HuH-7 (cell line): ENCODE measurements around the gene PNLDC1.
A peak's percentile ranks its signal among the peaks of the same experiment; 100 is the strongest.
"Not testable (repeated sequence)": the region's sequence is repeated elsewhere in the genome, so short reads cannot be mapped to it uniquely, and the experiment has no call there.

Experiments
- DNase-seq: peaks from one replicate; pipeline ENCODE4 v3.0.0; 2011; ENCODE audit warnings: low spot score

The PNLDC1 gene

GRCh38 chr6:159819932-159820640 is 20.0 kb downstream of the PNLDC1 start:
- no peak for DNase-seq

DNA sequence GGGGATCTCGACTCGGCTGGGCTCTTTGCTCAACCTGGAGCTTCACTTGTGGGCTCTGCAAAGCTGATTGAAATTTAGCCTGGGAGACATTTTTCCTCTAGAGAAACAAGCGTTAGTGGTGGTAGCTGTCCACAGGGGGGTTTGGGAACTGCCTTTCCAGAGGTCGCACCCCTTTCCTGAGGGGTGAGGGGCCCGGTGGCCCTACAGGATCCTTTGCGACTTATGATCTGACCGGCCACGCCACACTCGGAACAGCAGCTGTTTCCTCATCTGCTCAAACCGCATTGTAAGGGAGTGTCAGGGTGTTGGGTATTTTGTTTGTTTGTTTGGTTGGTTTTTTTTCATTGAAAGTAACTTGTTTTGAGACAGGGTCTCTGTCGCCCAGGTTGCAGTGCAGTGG is 21.0 kb downstream of the PNLDC1 start:
- DNase-seq = no peak

DNA sequence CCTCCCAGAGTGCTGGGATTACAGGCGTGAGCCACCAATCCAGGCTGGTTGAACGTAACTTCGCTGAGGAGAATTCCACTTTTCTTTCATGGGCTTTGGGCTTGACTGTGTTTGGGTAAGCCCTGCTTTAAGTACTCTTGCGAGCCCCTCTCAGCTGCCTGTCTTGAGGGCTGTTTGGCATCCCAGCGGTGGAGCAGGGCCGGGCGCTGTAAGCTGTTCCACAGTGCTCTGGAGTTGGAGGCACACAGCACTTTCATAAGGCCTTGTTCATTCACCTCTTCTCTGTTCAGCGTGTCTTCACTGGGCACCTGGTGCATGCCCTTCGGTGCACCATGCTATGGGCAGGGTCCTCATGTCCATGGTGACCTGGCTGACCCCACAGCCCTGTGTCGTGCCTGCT is 21.6 kb downstream of the PNLDC1 start:
- DNase-seq = no peak

- no peak for DNase-seq
Measured at GRCh38 chr6:159823953-159824352, 23.9 kb downstream of the PNLDC1 start.

- not testable (repeated sequence) for DNase-seq
Measured at GRCh38 chr6:159824690-159825089, 24.6 kb downstream of the PNLDC1 start.

- no peak for DNase-seq
Measured at GRCh38 chr6:159826004-159826403, 25.9 kb downstream of the PNLDC1 start.

GRCh38 chr6:159826968-159827647 is 27.0 kb downstream of the PNLDC1 start:
- DNase-seq = no peak

GRCh38 chr6:159828074-159828473 is 28.0 kb downstream of the PNLDC1 start:
- DNase-seq = no peak

DNA sequence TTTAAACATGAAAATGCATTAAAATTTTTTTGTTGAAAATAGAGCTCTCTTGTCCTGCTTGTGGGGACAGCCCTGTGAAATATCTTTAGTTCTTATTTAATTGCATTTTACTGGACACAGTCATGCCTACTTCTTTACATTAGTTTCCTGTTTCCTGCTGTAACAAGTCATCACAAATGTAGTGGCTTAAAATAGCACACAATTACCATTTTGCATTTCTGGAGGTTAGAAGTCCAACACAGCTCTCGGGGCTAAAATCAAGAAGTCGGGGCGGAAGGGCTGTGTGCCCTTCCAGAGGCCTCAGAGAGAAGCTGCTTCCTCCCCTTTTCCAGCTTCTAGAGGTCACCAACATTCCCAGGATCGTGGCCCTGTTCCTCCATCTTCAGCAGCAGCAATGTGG is 29.4 kb downstream of the PNLDC1 start:
- DNase-seq = no peak

- no peak for DNase-seq
Measured at GRCh38 chr6:159830501-159831372, 30.7 kb downstream of the PNLDC1 start.

DNA sequence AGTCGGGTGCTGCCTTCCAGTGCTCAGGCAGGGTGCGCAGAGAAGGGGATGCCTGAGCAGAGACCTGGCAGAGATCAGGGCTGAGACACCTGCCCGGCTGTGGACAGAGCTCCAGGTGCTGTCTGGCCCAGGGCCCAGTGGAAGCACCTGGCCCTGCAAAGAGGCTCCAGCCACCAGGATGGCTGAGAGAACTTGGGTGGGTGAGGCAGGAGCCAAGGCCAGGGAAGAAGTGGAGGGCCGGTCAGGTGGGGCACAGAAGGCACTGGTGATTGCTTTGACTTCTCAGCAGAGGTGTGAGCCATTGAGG is 31.2 kb downstream of the PNLDC1 start:
- DNase-seq = no peak

DNA sequence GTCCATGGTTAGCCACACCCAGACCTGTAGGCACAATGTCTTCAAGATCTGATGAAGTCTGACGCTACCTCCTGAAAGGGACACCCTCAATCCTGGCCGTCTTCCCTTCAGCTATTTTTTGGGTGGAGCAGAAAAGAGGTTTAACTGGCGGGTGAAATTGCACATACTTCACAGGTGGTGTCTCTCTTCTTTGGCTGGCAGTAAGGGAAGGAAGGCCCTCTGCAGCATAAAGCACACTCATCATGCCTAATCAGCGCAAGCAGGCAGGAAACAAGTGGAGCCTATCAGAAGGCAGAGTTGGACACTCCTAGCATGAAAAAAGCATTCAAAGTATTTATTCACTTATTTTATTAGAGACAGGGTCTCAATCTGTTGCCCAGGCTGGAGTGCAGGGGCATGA is 32.9 kb downstream of the PNLDC1 start:
- no peak for DNase-seq

DNA sequence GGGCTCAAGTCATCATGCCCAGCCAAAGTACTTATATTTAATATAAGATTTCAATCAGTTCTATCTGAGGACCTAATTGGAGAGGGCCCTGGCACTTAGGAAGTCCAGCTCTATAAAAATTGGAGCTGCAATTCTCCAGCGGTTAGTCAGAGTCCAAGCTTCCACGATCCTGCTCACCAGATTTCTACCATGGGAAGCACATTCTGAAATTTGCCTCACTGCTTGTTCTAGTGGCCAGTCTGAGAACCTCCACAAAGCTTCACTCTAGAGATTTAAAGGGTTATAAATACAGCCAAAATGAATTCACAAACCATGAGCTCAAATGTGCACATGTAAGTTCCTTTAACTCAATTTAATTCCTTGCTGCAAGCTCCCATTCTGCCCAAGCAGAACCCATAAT is 33.5 kb downstream of the PNLDC1 start:
- DNase-seq = no peak

GRCh38 chr6:159833997-159834603 is 34.0 kb downstream of the PNLDC1 start:
- no peak for DNase-seq

DNA sequence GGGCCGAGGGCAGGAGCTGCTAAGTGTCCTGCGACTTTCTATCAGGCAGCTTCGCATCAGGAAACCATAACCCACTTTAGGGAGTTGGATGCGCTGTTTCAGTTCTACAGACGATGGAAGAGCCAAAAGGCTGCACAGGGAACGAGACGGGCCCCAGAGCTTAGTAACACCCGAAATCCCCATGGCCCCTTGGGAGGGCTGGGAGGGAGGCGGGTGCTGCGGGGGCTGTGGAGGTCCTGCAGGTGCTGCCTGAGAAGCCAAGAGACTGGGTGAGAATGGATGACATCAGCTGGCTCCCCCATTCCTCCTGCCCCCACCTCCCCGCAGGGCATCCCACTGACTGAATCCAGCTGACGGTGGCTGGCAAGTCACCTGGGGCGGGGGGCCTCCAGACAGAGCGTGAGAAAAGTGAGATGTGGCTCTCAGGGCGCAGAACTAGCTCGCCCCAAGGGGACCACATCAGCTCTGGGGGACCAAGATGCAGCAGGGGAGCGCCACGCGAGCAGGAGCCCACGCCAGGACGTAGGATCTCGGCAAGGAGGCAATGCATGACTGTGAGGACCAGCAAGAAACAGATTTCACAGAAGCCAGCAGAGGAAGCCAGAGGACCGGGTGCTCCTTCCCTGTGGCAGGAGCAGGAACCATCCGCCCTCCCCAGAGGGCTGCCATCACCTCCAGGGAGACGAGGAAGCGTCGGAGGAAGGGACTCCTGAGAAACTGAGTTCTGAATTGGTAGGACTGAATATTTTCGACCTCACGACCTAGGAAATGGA is 36.8 kb downstream of the PNLDC1 start:
- DNase-seq = no peak

GRCh38 chr6:159837511-159837910 is 37.4 kb downstream of the PNLDC1 start:
- DNase-seq = no peak

- DNase-seq = no peak
Measured at GRCh38 chr6:159838020-159838744, 38.1 kb downstream of the PNLDC1 start.

GRCh38 chr6:159842035-159842434 is 42.0 kb downstream of the PNLDC1 start:
- peak; percentile 66 for DNase-seq

GRCh38 chr6:159844737-159845645 is 44.9 kb downstream of the PNLDC1 start:
- DNase-seq = no peak

- not testable (repeated sequence) for DNase-seq
Measured at GRCh38 chr6:159848552-159848951, 48.5 kb downstream of the PNLDC1 start.
